ENCODE results near the gene EID2.

DNA sequence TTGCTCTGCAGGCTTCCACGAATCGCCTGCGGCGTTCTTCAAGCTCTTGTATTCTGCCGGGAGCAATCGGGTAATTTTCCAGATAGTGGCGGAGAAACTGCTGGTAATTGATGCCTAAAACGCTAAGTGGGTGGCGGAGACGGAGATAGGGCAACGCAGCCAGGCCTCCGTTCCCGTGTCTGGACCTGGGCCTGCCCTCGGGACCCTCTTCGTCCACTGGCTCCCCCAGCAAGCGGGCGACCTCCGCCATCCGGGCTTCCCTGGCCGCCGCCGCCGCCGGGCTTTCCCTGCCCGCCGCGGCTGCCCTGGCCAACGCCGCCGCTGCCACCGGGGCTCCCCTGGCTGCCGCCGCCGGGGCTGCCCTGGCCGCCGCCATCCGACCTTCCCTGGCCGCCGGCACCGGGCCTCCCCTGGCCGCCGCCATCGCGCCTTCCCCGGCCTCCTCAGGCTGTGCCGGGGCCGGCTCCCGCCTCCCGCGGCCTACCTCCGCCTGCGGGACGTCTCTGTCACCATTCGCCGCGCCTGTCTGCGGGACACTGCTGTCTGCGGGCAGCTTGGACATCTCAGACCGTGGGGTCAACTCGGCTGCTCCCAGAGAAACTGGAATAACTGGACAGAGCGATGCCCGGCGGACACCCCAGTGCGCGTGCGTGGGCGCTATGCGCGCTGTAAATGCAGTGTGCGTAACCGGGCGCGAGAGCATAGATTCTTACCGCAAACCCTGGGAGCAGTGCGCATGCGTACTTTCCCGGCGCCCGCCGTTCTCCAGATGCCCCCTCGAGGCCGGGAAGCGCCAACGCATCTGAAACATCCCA lies at the start of gene EID2:
- TF ChIP-seq, protein P1, sequence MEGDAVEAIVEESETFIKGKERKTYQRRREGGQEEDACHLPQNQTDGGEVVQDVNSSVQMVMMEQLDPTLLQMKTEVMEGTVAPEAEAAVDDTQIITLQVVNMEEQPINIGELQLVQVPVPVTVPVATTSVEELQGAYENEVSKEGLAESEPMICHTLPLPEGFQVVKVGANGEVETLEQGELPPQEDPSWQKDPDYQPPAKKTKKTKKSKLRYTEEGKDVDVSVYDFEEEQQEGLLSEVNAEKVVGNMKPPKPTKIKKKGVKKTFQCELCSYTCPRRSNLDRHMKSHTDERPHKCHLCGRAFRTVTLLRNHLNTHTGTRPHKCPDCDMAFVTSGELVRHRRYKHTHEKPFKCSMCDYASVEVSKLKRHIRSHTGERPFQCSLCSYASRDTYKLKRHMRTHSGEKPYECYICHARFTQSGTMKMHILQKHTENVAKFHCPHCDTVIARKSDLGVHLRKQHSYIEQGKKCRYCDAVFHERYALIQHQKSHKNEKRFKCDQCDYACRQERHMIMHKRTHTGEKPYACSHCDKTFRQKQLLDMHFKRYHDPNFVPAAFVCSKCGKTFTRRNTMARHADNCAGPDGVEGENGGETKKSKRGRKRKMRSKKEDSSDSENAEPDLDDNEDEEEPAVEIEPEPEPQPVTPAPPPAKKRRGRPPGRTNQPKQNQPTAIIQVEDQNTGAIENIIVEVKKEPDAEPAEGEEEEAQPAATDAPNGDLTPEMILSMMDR (IDR thresholded peaks at IDR 0.05): peak; percentile 80 to 93 (median 89)
- peak; percentile 88 for TF ChIP-seq POLR2A (IDR thresholded peaks at IDR 0.05)
